LHCN-M2 (cell line): ENCODE measurements around the gene ATRNL1. TPM values are rescaled to one million over a fixed set of nuclear protein-coding genes. Genes with fewer than 3 reads are reported as not detected.

Experiments used
- DNase-seq: peaks from one replicate; pipeline ENCODE4 v3.0.0-alpha.2; 2012; ENCODE audit warnings: low read depth
- total RNA-seq: library from RNA; depleted of rRNA; stranded (reverse); fragments of >200 nt; gene quantifications from 2 replicates; pipeline ENCODE4 v1.2.3, GENCODE V29; 2014

Gene ATRNL1
- total RNA-seq, 1 experiment from 2014 or later, result 13.1 TPM

GRCh38 chr10:115947104-115947503, 853.9 kb downstream of the ATRNL1 start:
- peak; percentile 72 for DNase-seq

DNA sequence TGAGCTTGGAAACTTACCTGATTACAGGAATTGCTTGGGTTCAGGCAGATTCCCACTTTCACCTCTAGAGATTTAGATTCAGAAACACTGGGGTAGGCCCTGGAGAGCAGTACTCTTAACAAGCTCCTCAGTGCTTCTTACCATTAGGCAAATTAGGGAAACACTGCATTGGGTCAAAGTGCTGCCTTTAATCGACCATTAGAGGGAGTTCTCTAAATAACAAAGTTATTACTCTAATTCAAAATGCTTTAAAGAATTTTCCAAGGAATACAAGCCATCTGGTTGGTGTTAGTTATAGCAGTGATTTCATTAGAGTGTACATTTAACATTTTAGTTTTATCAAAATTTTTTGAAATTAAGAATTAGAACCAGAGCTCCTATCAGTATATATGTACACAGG, 855.3 kb downstream of the ATRNL1 start:
- DNase-seq, result peak; percentile 42

DNA sequence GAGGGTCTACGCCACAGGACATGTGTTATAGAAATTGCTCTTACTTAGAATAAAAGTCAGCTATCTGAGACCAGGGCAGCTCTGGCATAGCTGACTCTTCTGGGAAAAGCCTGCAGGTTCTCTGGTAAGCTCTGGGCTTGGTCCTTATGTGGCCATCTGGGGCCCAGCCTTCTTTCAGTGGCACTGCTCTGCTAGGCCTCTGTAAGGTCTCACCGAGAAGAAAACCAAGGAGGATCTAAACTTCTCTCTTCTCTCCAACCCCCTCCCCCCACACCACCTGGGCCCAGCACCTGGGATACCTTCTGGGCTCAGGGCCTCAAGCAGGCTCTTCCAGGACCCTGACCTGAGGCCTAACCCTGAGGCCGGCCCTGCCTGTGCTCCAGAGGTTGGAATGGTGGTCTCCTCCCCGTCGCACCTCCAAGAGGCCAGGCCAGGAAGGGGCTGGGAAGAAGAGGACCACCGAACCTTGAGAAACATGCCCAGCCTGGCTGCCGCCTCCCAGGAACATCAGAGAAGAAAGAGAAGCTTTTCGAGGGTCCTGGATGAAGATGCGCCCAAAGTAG, 856.2 kb downstream of the ATRNL1 start:
- no peak for DNase-seq

- peak; percentile 69 for DNase-seq
Observed at GRCh38 chr10:115950320-115950719, 857.2 kb downstream of the ATRNL1 start.

- DNase-seq, result no peak
Observed at GRCh38 chr10:115951242-115951641, 858.1 kb downstream of the ATRNL1 start.

DNA sequence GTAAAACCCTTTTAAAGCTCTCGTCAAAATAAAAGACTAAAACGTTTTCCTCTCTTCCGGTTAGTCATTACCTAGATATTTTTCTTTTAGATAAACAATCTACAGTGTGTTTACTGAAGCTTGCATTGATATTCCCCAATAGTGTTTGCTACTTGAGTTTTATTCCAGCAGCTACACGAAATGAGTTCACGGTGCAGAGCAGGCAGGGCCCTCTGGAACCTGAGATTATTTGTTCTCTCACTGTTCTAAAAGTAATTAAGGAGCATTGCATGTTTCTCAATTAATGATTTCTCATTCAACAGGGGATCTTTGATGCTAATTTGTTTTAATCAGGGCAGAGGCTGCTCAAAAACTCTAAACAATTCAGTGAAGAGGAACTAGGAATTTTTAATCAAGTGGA, 860.1 kb downstream of the ATRNL1 start:
- no peak for DNase-seq

GRCh38 chr10:115953968-115954367, 860.8 kb downstream of the ATRNL1 start:
- no peak for DNase-seq

GRCh38 chr10:115956225-115957011, 863.3 kb downstream of the ATRNL1 start:
- DNase-seq, result no peak

GRCh38 chr10:115957012-115957399, 863.8 kb downstream of the ATRNL1 start:
- DNase-seq, result no peak

DNA sequence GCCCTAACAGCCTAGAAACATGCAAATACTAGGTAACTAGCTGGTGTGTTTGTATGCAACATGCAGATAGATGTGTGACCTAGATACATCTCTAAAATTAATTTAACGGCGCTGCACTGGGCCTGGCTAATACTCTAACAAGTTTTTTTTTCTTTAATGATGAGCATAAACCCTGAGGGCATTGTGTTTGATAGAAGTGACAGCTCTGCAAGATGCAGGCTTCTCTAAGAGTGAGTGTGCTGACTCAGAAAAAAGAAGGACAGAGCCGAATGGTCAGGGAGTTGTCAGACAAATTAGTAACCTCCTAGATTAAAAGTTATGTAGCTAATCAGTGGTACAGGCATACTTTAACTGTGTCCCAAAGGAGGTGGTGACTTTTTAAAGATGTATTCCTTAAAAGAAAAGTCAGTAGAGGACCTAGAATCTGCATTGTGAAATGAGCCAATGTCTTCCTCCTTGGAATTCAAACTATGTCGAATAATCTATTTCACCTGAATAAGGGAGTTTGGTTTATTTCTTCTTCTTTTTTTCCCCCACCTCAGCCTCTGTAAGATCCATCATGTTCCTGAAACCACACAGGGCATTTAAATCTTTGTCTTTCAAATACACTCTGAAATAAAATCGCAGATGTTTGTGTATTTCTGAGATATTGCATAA, 864.7 kb downstream of the ATRNL1 start:
- no peak for DNase-seq

- peak; percentile 31 for DNase-seq
Observed at GRCh38 chr10:115963848-115964247, 870.7 kb downstream of the ATRNL1 start.

DNA sequence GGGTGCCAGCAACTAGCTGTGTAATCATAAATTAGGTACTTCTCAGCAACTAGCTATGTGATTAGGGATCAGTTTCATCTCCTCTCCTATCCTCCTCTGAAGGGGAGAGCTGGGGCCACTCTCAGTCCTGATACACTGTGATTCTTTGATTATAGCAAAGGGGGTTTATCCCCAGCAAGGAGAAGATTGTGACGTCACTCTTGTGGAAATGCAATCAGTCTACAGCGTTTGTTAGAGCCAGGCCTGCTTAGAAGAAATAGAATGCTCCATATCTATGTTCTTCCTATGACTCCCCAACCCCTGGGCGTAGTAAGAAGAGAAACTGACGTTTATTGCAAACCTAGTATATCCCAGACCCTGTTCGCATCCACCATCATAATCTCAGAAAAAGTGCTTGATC, 871.7 kb downstream of the ATRNL1 start:
- no peak for DNase-seq

- DNase-seq, result no peak
Observed at GRCh38 chr10:115965376-115965775, 872.2 kb downstream of the ATRNL1 start.

GRCh38 chr10:115968236-115968635, 875.1 kb downstream of the ATRNL1 start:
- DNase-seq, result no peak

DNA sequence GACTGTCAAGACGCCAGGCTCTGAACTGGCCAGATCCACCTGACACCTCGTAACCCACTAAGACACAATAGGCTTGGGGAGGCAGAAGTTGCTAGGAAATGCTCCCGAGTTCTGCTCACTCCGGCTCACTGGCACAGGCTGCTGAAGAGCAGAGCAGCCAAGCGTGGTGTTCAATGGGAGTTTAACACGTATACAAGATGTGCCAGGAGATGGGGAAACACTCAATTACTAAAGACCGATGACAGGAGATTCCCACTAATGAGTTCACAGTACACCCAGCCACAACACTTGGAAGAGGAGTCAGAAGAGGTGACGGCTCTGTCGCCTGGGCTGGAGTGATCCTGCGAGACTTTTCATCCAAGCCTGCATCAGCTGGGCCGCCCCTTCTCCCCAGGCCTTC, 876.4 kb downstream of the ATRNL1 start:
- no peak for DNase-seq

- DNase-seq, result no peak
Observed at GRCh38 chr10:115971921-115972320, 878.8 kb downstream of the ATRNL1 start.

DNA sequence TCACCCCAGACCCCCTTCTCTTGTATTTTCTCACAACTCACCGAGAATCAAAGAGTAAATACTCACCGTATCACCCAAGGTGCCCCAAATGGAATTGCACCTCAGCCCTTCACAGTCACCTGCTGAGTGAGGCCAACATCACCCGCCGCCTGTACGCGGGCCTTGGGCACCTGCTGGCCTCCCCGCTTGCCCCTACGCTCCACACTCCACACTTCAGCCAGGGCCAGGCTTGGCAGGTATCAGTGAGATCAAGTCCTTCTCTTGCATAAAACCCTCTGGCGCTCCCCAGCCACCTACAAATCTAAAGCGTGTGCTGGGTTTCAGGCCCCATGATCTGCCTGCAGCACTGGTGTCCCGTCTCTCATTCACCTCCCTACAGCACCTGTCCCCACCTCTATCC, 879.3 kb downstream of the ATRNL1 start:
- no peak for DNase-seq

GRCh38 chr10:115974351-115974750, 881.2 kb downstream of the ATRNL1 start:
- no peak for DNase-seq

DNA sequence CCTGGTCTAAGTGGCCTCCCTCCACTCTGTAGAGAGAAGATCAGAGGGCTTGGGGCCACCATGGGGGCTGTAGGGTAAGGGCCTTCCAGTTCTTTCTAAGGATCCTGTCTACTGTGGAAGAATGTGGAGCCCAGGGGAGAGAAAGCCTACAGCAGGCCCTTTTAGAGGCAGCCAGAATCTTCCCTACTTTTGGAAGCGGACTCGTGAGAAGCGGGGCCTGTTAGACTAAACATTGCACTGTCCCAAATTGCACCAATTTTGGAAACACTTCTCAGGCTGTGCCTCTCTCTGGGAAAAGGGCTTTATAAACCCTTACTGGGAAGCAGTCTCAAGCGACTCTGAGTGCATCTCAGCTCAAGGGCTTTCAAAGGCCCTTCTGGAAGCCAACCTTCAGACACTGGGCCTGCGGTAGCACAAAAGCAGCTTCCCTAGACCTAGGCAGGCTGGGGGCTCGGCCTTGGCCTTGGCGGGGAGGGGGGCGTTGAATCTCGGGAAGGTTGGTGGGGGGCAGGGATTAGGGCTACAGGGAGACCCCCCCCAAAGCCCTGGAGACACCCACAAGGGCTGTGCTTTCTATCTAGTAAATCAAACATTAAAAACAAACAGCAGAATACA, 881.8 kb downstream of the ATRNL1 start:
- no peak for DNase-seq

DNA sequence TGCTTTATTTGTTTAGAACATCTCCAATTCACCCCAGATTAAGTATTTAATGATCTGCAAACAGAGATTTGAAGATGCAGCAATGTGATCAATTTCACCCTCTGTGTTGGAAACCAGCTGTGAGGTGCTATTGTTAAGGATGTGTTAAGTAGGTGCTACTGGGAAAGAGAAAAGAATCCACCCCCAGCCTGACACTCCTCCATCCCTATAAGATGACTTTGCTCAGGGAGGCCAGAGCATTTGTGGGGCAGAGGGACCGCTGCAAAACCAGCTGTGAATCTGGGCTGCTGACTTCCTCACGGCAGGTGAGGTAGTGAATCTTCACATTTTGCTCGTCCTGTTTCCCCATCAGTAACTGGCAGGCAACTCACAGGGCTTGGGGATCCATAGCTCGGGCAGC, 882.3 kb downstream of the ATRNL1 start:
- no peak for DNase-seq

DNA sequence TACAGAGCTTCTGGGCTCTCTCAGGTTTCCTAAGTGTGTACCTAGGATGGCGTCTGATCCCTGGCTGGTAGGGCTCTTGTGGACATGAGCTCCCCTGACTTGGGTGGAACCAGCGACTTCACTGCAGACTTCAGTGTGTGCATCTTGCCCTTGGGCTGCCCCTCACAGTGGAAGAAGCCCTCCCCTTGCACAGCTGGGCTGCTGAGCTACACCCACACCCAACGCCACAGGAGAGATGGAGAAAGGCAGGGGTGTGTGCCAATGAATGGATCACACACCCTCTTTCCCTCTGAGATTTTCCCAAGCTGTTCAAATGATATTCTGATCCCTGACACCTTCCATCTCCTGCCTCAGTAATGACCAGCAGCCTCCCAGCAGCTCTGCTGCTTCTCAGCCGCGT, 883.2 kb downstream of the ATRNL1 start:
- DNase-seq, result no peak

GRCh38 chr10:115977855-115978254, 884.7 kb downstream of the ATRNL1 start:
- DNase-seq, result no peak

GRCh38 chr10:115979576-115979975, 886.4 kb downstream of the ATRNL1 start:
- no peak for DNase-seq
